HG03460 (cell line): Measurements from ENCODE around the gene PKN2.
"Not testable (repeated sequence)": the region's sequence is repeated elsewhere in the genome, so short reads cannot be mapped to it uniquely, and the experiment has no call there.

Experiments used
- ATAC-seq: cut with Tn5 transposase; IDR thresholded peaks from one replicate; pipeline ENCODE4 v1.9.1; 2021; ENCODE audit not compliant: unreplicated experiment

The PKN2 gene

GRCh38 chr1:88678405-88678804, 5.7 kb upstream of the PKN2 start:
- no peak for ATAC-seq

DNA sequence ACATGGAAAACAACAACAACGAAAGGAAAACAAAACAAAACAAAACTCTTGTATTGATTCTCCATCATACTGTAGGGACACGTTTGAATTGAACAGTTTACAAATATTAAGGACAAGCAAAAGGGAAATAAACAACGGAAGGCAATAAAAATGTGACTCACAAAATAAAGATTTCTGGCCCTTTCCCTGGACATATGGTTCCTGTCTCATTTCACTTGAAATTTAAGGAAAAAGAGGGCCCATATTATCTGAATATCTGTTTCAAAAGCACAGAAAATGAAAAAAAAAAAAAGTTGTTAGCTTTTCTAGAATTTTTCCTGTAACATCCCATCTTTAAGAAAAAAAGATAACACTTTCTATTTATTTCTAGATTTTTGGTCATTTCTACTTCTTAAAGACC, 3.6 kb upstream of the PKN2 start:
- no peak for ATAC-seq

GRCh38 chr1:88680911-88681622, 3.0 kb upstream of the PKN2 start:
- no peak for ATAC-seq

DNA sequence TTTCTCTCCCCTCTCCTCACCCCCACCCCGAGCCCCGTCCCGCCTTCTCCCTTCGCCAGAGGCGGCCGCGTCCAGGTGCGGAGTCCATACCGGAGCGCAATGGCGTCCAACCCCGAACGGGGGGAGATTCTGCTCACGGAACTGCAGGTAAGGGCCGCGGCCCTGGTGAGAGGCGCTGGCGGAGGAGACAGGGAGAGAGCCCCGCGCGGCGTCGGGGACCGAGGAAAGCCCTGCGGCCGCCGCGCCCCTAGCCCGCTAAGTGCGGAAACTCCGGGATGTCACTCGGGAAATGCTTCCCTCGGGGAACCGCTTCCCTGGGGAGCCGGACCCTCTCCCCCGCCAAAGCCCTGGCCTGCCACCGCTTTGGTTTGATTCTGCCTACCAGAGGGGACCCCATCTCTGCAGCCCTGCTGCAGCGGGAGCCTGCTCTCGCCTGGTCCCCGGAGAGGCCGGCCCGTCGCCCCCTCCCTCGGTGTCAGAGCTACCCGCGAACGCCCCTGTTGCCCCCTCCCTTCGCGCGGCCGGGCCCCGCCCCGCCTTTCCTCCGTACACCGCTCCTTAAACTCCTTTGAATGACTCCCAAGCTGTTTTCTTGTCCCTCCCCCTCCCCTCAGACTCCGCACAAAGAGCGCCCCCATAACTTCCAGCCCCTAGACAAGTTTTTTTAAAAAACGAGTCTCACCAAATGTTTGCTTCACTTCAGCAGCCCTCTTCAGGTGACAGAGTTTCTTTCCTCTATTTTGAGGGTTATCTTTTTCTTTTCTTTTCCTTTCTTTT, 597 bp downstream of the PKN2 start:
- peak; percentile 43 for ATAC-seq

GRCh38 chr1:88685259-88685620, 1.2 kb downstream of the PKN2 start:
- no peak for ATAC-seq

DNA sequence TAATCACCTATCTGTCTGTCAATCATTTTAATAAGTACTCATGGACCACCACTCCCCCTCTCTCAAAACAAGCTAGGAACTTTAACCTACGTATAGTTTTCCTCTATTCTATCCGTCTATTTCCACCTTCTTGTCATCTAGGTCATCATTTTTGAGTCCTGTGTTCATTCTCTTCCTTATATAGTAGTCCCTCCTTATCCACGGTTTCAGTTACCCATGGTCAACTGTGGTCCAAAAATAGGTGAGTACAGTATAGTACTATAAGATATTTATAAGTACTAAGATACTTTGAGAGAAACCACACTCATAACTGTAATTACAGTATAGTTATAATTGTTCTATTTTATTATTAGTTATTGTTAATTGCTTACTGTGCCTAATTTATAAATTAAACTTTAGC, 7.5 kb downstream of the PKN2 start:
- ATAC-seq: no peak

DNA sequence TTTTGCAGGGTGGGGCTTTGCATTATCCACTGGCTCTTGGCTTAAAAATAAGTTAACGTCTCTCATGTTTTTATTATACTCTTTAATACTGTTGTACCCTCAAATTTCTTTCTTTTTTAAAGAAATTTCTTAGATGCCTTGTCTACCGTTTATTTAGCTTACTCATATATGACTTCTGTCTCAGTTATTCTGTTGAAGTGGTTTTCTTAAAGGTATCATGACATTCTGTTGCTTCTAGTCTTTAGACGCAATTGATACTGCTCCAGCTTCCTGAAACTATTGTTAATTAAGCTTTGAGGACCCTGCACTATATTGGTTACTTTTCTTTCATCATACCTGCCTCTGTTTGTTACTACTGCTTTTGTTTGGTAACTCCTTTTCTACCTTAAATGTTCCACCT, 11.7 kb downstream of the PKN2 start:
- no peak for ATAC-seq

DNA sequence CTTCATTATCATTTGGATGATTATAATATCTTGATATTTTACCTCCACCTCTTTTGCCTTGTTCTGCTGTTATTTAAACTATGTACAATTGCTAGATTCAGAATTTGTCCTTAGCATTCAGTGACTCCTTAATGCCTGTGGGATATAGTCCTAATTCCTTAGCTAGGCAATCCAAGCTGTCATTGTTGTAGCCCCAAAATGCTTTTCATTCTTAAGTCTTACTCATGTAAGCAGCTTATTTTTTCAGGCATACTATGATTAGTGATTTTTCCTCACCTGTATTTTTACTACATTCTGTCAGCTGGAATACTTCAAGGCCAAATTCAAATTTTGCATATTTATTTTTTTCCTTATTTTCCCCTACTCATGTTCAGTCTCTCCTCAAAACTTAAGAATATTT, 13.4 kb downstream of the PKN2 start:
- no peak for ATAC-seq

DNA sequence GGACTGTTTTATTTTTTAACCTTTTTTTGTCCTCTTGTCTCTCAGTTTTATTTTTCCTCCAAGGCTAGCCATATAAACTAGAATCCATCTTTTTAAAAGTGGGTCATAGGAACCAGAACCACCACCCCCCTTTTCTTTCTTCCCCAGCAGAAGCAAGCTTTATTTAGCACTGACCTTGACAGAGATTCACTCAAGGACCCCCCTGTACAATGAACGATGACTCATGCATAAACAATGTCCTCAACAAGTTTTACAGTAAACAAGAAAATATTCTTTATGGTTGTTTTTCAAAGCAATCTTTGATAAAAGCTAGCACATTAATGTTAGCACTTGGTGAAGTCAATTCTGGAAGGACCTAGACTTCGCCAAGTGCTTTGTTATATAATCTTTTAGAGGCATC, 14.1 kb downstream of the PKN2 start:
- ATAC-seq: no peak

GRCh38 chr1:88698764-88699163, 14.7 kb downstream of the PKN2 start:
- no peak for ATAC-seq

GRCh38 chr1:88700425-88701013, 16.4 kb downstream of the PKN2 start:
- ATAC-seq: no peak

GRCh38 chr1:88701275-88701674, 17.2 kb downstream of the PKN2 start:
- peak; percentile 82 for ATAC-seq

DNA sequence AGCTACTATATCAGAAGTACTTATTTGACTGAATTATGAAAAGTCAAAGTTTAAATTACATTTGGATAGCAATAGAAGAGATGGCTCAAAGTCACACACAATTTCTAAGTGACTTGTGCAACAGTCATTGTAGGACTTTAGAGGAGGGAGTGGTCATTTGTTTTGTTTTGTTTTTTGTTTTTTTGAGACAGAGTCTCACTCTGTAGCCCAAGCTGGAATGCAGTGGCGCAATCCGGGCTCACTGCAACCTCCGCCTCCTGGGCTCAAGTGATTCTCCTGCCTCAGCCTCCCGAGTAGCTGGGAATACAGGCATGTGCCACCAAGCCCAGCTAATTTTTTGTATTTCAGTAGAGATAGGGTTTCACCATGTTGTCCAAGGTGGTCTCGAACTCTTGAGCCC, 17.7 kb downstream of the PKN2 start:
- not testable (repeated sequence) for ATAC-seq

- ATAC-seq: no peak
These were observed 23.9 kb downstream of the PKN2 start for GRCh38 chr1:88708011-88708410.

- ATAC-seq: not testable (repeated sequence)
These were observed 28.8 kb downstream of the PKN2 start for GRCh38 chr1:88712907-88713306.

GRCh38 chr1:88716571-88716970, 32.5 kb downstream of the PKN2 start:
- not testable (repeated sequence) for ATAC-seq

DNA sequence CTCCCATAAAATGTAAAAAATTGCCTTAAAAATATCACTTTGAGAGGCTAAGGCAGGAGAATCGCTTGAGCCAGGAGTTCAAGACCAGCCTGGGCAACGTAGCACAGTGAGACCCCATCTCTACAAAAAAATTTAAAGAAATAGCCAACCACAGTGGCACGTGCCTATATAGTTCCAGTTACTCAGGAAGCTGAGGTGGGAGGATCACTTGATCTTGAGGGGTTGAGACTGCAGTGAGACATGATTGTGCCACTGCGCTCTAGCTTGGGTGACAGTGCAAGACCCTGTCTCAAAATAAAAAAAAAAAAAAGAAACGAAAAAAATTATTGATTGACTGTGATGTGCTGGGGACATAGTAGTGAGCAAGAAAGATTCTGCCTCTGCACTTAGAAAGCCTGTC, 38.4 kb downstream of the PKN2 start:
- ATAC-seq: no peak

DNA sequence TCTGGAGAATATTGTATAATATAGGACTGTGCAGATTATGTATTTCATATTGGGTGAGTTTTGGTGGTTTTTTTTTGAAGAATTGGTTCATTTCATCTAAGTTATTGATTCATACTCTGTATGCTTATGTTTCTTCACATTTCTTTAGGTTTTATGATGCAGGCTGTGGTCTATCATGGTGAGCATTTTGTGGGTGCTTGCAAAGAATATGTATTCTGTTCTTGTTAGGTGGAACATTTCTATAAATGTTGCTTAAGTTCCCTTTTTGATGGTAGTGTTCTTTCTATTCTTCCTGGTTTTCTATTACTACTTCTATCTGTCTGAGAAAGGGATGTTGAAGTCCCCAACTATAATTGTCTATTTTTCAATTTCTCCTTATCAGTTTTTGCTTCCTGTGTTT, 42.6 kb downstream of the PKN2 start:
- ATAC-seq: no peak

DNA sequence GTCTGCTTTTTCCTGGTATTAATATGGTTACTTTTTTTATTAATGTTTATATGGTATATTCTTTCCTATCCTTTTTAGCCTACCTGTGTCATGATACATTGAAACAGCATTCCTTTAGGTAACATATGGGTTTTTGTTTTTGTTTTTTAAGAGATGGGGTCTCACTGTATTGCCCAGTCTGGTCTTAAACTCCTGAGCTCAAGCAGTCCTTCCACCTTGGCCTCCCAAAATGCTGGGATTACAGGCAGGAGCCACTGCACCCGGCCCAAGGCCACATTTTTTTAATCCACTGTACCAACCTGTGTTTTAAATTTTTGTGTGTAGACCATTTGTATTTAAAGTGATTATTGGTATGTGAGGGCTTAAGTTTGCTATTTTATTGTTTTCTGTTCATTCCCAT, 43.1 kb downstream of the PKN2 start:
- no peak for ATAC-seq

- ATAC-seq: no peak
These were observed 45.2 kb downstream of the PKN2 start for GRCh38 chr1:88729297-88729696.

- no peak for ATAC-seq
These were observed 46.1 kb downstream of the PKN2 start for GRCh38 chr1:88730132-88730675.

- ATAC-seq: no peak
These were observed 46.9 kb downstream of the PKN2 start for GRCh38 chr1:88730995-88731394.
